ENCODE measurements around the gene PARL. TPM values are rescaled to one million over a fixed set of nuclear protein-coding genes. Genes with fewer than 3 reads are reported as not detected.

PARL gene
- polyA plus RNA-seq (2011; rRNA removed) = 45.9 and 46.2 TPM in 2 replicates
- polyA minus RNA-seq (2011; rRNA and poly(A)+ RNA removed) = 17.2 and 20.7 TPM in 2 replicates

- CTCF ChIA-PET = interaction anchor here (0.5 to 2.9 kb wide), 38 partner anchors 9 to 1042 kb away, joined by 3 to 26 read pairs (median 3); partner anchors contain the start of genes ABCC5, EEF1AKMT4 and MAP6D1
- POLR2A ChIA-PET = interaction anchor here (0.5 to 1.5 kb wide), 6 partner anchors 9 to 395 kb away, joined by 3 to 7 read pairs (median 3); partner anchors contain the start of genes ABCC5 and MAP6D1
- TF ChIP-seq, protein P1, sequence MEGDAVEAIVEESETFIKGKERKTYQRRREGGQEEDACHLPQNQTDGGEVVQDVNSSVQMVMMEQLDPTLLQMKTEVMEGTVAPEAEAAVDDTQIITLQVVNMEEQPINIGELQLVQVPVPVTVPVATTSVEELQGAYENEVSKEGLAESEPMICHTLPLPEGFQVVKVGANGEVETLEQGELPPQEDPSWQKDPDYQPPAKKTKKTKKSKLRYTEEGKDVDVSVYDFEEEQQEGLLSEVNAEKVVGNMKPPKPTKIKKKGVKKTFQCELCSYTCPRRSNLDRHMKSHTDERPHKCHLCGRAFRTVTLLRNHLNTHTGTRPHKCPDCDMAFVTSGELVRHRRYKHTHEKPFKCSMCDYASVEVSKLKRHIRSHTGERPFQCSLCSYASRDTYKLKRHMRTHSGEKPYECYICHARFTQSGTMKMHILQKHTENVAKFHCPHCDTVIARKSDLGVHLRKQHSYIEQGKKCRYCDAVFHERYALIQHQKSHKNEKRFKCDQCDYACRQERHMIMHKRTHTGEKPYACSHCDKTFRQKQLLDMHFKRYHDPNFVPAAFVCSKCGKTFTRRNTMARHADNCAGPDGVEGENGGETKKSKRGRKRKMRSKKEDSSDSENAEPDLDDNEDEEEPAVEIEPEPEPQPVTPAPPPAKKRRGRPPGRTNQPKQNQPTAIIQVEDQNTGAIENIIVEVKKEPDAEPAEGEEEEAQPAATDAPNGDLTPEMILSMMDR (IDR thresholded peaks at IDR 0.05; ENCODE audit: low read depth, low read length) = peak; percentile 93
Measured at GRCh38 chr3:183884427-183885296, at the start of gene PARL. PARL (minus strand) TSS chr3:183884880; CDS start chr3:183884846, 34 bp downstream.

DNA sequence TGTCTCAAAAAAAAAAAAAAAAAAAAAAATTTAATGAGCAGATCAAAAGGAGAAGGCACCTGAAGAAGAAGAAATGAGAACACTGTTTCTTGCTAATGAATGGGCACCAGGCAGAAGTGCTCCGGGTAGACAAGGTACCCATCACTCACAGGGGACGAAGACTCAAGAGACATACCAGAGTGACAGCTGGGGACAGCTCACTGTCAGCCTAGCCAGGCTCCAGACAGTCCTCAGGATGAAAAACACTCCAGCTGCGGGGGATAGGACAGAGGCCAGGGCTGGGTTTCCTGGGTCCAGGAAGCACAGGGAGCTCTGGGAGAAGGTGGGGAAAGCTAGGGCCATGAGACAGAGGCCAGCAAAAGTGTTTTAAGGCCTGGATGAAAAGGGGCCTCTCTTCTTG, 48.5 kb upstream of the PARL start:
- no peaks in the 10 kb centered on the region for H3K9me3 ChIP-seq (ENCODE audit: control insufficient read depth, insufficient read depth, low read length)
- ChIA-PET POLR2A (no interaction called here), CTCF (interaction anchor here (1.0 to 1.2 kb wide), 2 partner anchors 48 to 356 kb away, joined by 3 read pairs; partner anchors contain the start of gene PARL)
- no peaks in the 10 kb centered on the region for H3K27me3 ChIP-seq (ENCODE audit: control insufficient read depth, insufficient read depth, low read length)
- DNase-seq (ENCODE audit: low read depth, low spot score) = no peak
- no peak overlapping the region for H3K27ac ChIP-seq (ENCODE audit: low read depth, low read length)
- TF ChIP-seq, protein P1 (IDR thresholded peaks at IDR 0.05; ENCODE audit: low read depth, low read length) = no peak
- no peak overlapping the region for H3K4me3 ChIP-seq (ENCODE audit: low read depth, low read length)

More at GRCh38 chr3:183884427-183885296, at the start of gene PARL:
- Histone ChIP-seq H3K27ac (ENCODE audit: low read depth, low read length) (peak within 1 kb of the TSS; percentile 61), H3K4me3 (ENCODE audit: low read depth, low read length) (peak within 1 kb of the TSS; percentile 97), H3K9me3 (ENCODE audit: control insufficient read depth, insufficient read depth, low read length) (no peaks in the 10 kb centered on the region; the same call in 1 of the 2 replicates), H3K27me3 (ENCODE audit: control insufficient read depth, insufficient read depth, low read length) (no peaks in the 10 kb centered on the region)
- peak; percentile 57 for DNase-seq (ENCODE audit: low read depth, low spot score)

GRCh38 chr3:183931881-183932280, 47.2 kb upstream of the PARL start:
- Histone ChIP-seq H3K27ac (ENCODE audit: low read depth, low read length) (no peak overlapping the region), H3K9me3 (ENCODE audit: control insufficient read depth, insufficient read depth, low read length) (no peaks in the 10 kb centered on the region), H3K4me3 (ENCODE audit: low read depth, low read length) (no peak overlapping the region), H3K27me3 (ENCODE audit: control insufficient read depth, insufficient read depth, low read length) (no peaks in the 10 kb centered on the region)
- POLR2A ChIA-PET = no interaction called here
- CTCF ChIA-PET = no interaction called here
- TF ChIP-seq, protein P1 (IDR thresholded peaks at IDR 0.05; ENCODE audit: low read depth, low read length) = no peak
- no peak for DNase-seq (ENCODE audit: low read depth, low spot score)

DNA sequence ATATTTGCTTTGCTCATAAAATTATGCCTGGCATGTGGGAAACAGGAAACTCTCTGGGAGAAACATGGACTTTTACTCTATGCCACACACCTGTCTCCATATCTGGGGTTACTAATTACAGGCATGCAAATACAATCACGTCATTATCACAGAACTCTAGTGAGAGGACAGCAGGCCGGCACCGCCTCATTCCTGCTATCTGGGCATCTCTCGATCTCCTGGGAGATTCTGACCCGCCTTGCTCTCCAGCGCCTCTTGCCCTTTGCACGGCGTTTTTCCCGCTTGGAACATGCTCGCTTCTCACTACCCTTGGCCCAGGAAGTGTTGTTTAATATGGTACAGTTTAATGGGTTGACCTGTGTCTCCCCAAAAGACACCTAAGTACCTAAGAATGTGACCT, 45.4 kb upstream of the PARL start:
- TF ChIP-seq, protein P1 (IDR thresholded peaks at IDR 0.05; ENCODE audit: low read depth, low read length) = no peak
- H3K27me3 ChIP-seq (ENCODE audit: control insufficient read depth, insufficient read depth, low read length) = no peaks in the 10 kb centered on the region
- CTCF ChIA-PET = no interaction called here
- no peaks in the 10 kb centered on the region for H3K9me3 ChIP-seq (ENCODE audit: control insufficient read depth, insufficient read depth, low read length)
- no peak for DNase-seq (ENCODE audit: low read depth, low spot score)
- POLR2A ChIA-PET = no interaction called here
- H3K4me3 ChIP-seq (ENCODE audit: low read depth, low read length) = no peak overlapping the region
- no peak overlapping the region for H3K27ac ChIP-seq (ENCODE audit: low read depth, low read length)

DNA sequence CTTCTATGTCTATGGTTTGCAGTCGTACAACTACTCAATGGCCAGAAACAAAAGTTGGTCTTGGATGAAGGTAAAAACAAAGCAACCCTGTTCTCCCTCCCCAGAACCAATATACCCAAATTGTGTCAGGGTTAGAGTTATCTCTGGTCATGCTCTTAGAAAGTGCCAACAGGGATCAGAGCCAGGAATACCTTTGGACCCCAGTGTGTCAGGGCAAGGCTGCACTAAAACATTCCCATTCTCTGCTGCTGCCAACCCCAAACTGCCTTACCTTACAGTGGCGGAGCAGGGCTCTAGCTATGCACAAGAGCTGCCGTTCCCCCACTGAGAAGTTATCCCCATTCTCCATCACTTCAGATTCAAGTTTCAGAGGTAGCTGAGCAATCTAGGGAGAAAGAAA, 42.4 kb upstream of the PARL start:
- H3K27me3 ChIP-seq (ENCODE audit: control insufficient read depth, insufficient read depth, low read length) = no peaks in the 10 kb centered on the region
- no peak for DNase-seq (ENCODE audit: low read depth, low spot score)
- ChIA-PET POLR2A (no interaction called here), CTCF (no interaction called here)
- no peak overlapping the region for H3K27ac ChIP-seq (ENCODE audit: low read depth, low read length)
- no peaks in the 10 kb centered on the region for H3K9me3 ChIP-seq (ENCODE audit: control insufficient read depth, insufficient read depth, low read length)
- TF ChIP-seq, protein P1 (IDR thresholded peaks at IDR 0.05; ENCODE audit: low read depth, low read length) = no peak
- no peak overlapping the region for H3K4me3 ChIP-seq (ENCODE audit: low read depth, low read length)
